K562 (cell line): ENCODE measurements around the gene PAM. TPM values are rescaled to one million over a fixed set of nuclear protein-coding genes. Genes with fewer than 3 reads are reported as not detected.

Experiments
- ATAC-seq: fragments of 200-7000 bp; cut with Tn5 transposase; 3 replicates; pipeline ENCODE4 v1.9.1; 2020; ENCODE audit warnings: moderate library complexity
- BruUV-seq: library from RNA; stranded (reverse); fragments of 400-500 nt; replicated peaks from 2 replicates; lab custom pipeline; 2021; lab: Mats Ljungman, UMichigan
- CTCF ChIA-PET: fragments of 300-600 bp; formaldehyde crosslinking; extraction: SDS; loops from one replicate; lab custom pipeline; 2021; ENCODE audit warnings: low intra/inter-chr PET ratio; lab: Yijun Ruan, JAX
- POLR2A ChIA-PET: fragments of 300-600, 350-650 bp; sonication (Branson Sonifier 250); formaldehyde crosslinking; extraction: SDS; loops from one replicate; lab custom pipeline; 2021; ENCODE audit warnings: antibody characterized with exemption, inconsistent platforms; lab: Yijun Ruan, JAX
- DNase-seq, 4 experiments: peaks; one replicate each; pipeline versions ENCODE4 v3.0.0 to v3.0.0-alpha.2; 2011 to 2018; ENCODE audit warnings: low spot score in 3 of 4, mixed read lengths in 3 of 4; ENCODE audit errors: extremely low read depth in 1 of 4
- FAIRE-seq: peaks from 2 replicates; lab custom pipeline; 2011; peaks lifted over from hg19 to GRCh38; lab: Jason Lieb, UNC
- H2AFZ ChIP-seq: 2 replicates; pipeline ENCODE4 v1.6.0; 2011; ENCODE audit warnings: low read depth, low read length, control low read depth, inconsistent platforms
- H3K27ac ChIP-seq: fragments of 200-600 bp; 3 replicates; pipeline ENCODE4 v1.8.0; 2011; ENCODE audit warnings: low read depth, mild to moderate bottlenecking, control low read depth, inconsistent platforms, low read length, moderate library complexity, mixed read lengths; ENCODE audit errors: extremely low read depth
- H3K27me3 ChIP-seq, 2 experiments: fragments of 300-600 bp in 1 of 2; 2 replicates in 1 of 2; 3 replicates in 1 of 2; pipeline versions ENCODE4 v1.6.0 to v1.8.0; 2011; ENCODE audit warnings: inconsistent platforms in 2 of 2, low read length in 2 of 2, mild to moderate bottlenecking in 1 of 2, mixed read lengths in 1 of 2, moderate library complexity in 1 of 2; ENCODE audit not compliant: control insufficient read depth in 2 of 2, insufficient read depth in 2 of 2
- H3K36me3 ChIP-seq: fragments of 300-600 bp; 3 replicates; pipeline ENCODE4 v1.8.0; 2011; ENCODE audit warnings: mild to moderate bottlenecking, low read length, inconsistent platforms; ENCODE audit not compliant: control insufficient read depth, insufficient read depth
- H3K4me1 ChIP-seq, 2 experiments: fragments of 200-600 bp in 1 of 2; replicated peaks in 1 of 2; 2 replicates in 1 of 2; 3 replicates in 1 of 2; pipeline versions ENCODE4 v1.5.1 to v1.8.0; 2011; ENCODE audit warnings: inconsistent platforms in 2 of 2, low read length in 2 of 2, mild to moderate bottlenecking in 1 of 2, mixed read lengths in 1 of 2, moderate library complexity in 1 of 2; ENCODE audit not compliant: control insufficient read depth in 2 of 2, insufficient read depth in 2 of 2
- H3K4me2 ChIP-seq: 2 replicates; pipeline ENCODE4 v1.6.1; 2011; ENCODE audit warnings: low read length, control low read depth, inconsistent platforms, mixed read lengths; ENCODE audit not compliant: insufficient read depth
- H3K4me3 ChIP-seq: fragments of 200-600 bp; sonication (generic), shearing (Covaris generic); 2 replicates; pipeline ENCODE4 v1.5.1; 2016; ENCODE audit warnings: control low read depth, inconsistent platforms
- H3K79me2 ChIP-seq: fragments of 200-600 bp; 3 replicates; pipeline ENCODE4 v1.8.0; 2011; ENCODE audit warnings: low read length, inconsistent platforms; ENCODE audit not compliant: control insufficient read depth, insufficient read depth
- H3K9ac ChIP-seq, 2 experiments: 2 replicates each; pipeline versions ENCODE4 v1.6.0 to v1.6.1; 2011; ENCODE audit warnings: low read depth in 2 of 2, low read length in 2 of 2, control low read depth in 1 of 2, inconsistent platforms in 1 of 2, mild to moderate bottlenecking in 1 of 2, mixed read lengths in 1 of 2; ENCODE audit not compliant: insufficient read depth in 1 of 2
- H3K9me1 ChIP-seq: one replicate; pipeline ENCODE4 v1.6.0; 2011; ENCODE audit warnings: inconsistent platforms, mild to moderate bottlenecking, low read length, moderate library complexity; ENCODE audit not compliant: control insufficient read depth, insufficient read depth
- H3K9me3 ChIP-seq: replicated peaks from 2 replicates; pipeline ENCODE4 v1.5.1; 2011; ENCODE audit warnings: low read depth, low read length, inconsistent platforms; ENCODE audit not compliant: control insufficient read depth, insufficient read depth
- H4K20me1 ChIP-seq: replicated peaks from 2 replicates; pipeline ENCODE4 v1.6.1; 2011; ENCODE audit warnings: low read length, inconsistent platforms, mixed read lengths; ENCODE audit not compliant: control insufficient read depth, insufficient read depth
- CBFA2T3 ChIP-seq: fragments of 450-650 bp; IDR thresholded peaks from 2 replicates; pipeline ENCODE4 v1.6.1; 2017
- KAT2B ChIP-seq: IDR thresholded peaks from one replicate; pipeline ENCODE4 v1.6.1; 2012; ENCODE audit warnings: low read depth, mild to moderate bottlenecking, control low read depth, inconsistent platforms, low read length, moderate library complexity
- KAT8 ChIP-seq: fragments of 450-650 bp; IDR thresholded peaks from 2 replicates; pipeline ENCODE4 v1.6.1; 2016; ENCODE audit warnings: low read depth, mild to moderate bottlenecking
- KDM2B ChIP-seq: fragments of 250-450 bp; sonication (Bioruptor Pico); IDR thresholded peaks from 2 replicates; pipeline ENCODE4 v1.8.0; 2021; ENCODE audit warnings: mild to moderate bottlenecking, moderate library complexity
- MYC ChIP-seq, 2 experiments: fragments of 250-450 bp in 1 of 2; sonication (Bioruptor Pico) in 1 of 2; IDR thresholded peaks; 2 replicates each; pipeline versions ENCODE4 v1.5.1 to v1.6.1; 2012 to 2021; ENCODE audit warnings: low read depth in 2 of 2, borderline replicate concordance in 1 of 2, improper control_type of control experiment in 1 of 2, low read length in 1 of 2, mild to moderate bottlenecking in 1 of 2, moderate library complexity in 1 of 2
- NBN ChIP-seq: fragments of 450-650 bp; IDR thresholded peaks from 2 replicates; pipeline ENCODE4 v1.6.1; 2016; ENCODE audit warnings: low read depth, mild to moderate bottlenecking
- OTX1 ChIP-seq: fragments of 450-650 bp; formaldehyde crosslinking; IDR thresholded peaks from 2 replicates; pipeline ENCODE4 v1.4.0; 2022; ENCODE audit warnings: mild to moderate bottlenecking
- PHF21A ChIP-seq: fragments of 450-650 bp; IDR thresholded peaks from 2 replicates; pipeline ENCODE4 v1.6.1; 2017; ENCODE audit warnings: low read depth, borderline replicate concordance
- RB1 ChIP-seq: fragments of 450-650 bp; IDR thresholded peaks from 2 replicates; pipeline ENCODE4 v1.6.1; 2017; ENCODE audit warnings: low read depth, mild to moderate bottlenecking
- RCOR1 ChIP-seq, 2 experiments: IDR thresholded peaks; 2 replicates each; pipeline ENCODE4 v1.6.1; 2012; ENCODE audit warnings: low read depth in 2 of 2, low read length in 2 of 2, borderline replicate concordance in 1 of 2, improper control_type of control experiment in 1 of 2
- STAT5B ChIP-seq: fragments of 250-450 bp; sonication (Bioruptor Pico); IDR thresholded peaks from 2 replicates; pipeline ENCODE4 v1.8.0; 2021; ENCODE audit warnings: mild to moderate bottlenecking, inconsistent platforms
- ZBED1 ChIP-seq: IDR thresholded peaks from 2 replicates; pipeline ENCODE4 v1.6.1; 2014
- WGBS: fragments of 100-300 bp; shearing (Covaris generic); methylation state at CpG from one replicate; pipeline ENCODE4 v1.1.6; 2016; ENCODE audit warnings: low coverage, mixed read lengths; ENCODE audit not compliant: insufficient coverage; ENCODE audit errors: missing lambda C conversion rate; 5-methylcytosine and 5-hydroxymethylcytosine counted together
- in situ Hi-C: fragments of 300-500 bp; cut with MboI; formaldehyde crosslinking; loops from 4 replicates; pipeline ENCODE4 v1.15.0; 2018; ENCODE audit warnings: inconsistent platforms, mixed read lengths
- intact Hi-C: fragments of 100-400 bp; cut with micrococcal nuclease; formaldehyde crosslinking; loops from 2 replicates; pipeline ENCODE4 v1.14.2; 2022
- polyA plus RNA-seq, 8 experiments: library from polyadenylated mRNA; depleted of rRNA in 4 of 8; stranded (reverse) in 5 of 8; unstranded in 3 of 8; fragments of >200 nt; fragmentation: Nextera tagmentation in 2 of 8; fragmentation: Illumina TruSeq in 1 of 8; extraction: Ambion mirVana in 2 of 8; extraction: Trizol in 1 of 8; gene quantifications; 2 replicates each; pipeline versions ENCODE4 v1.2.1 to v1.2.3, GENCODE V29; 2011 to 2014; ENCODE audit warnings: inconsistent platforms in 1 of 8, missing spikeins in 1 of 8
- total RNA-seq, 7 experiments: library from RNA; depleted of rRNA in 6 of 7; stranded (reverse); fragments of >200 nt in 6 of 7; fragmentation: Illumina TruSeq in 2 of 7; extraction: Trizol in 2 of 7; gene quantifications; 2 replicates each; pipeline versions ENCODE4 v1.2.1 to v1.2.3, GENCODE V29; 2011 to 2021; ENCODE audit warnings: low replicate concordance in 1 of 7
- TF ChIP-seq, protein P1 (sequence below): fragments of 250-450 bp; sonication (Bioruptor Pico); IDR thresholded peaks from 2 replicates; pipeline ENCODE4 v1.9.0; 2021; ENCODE audit warnings: mild to moderate bottlenecking, inconsistent platforms
- TF ChIP-seq, protein P2 (sequence below): fragments of 250-450 bp; sonication (Bioruptor Pico); IDR thresholded peaks from 2 replicates; pipeline ENCODE4 v1.4.0; 2020; ENCODE audit warnings: mild to moderate bottlenecking

Gene PAM
- total and polyA plus RNA-seq, 9 of the 15 experiments (the other 6 are each of a cell fraction or from before 2014, with no cell fraction given) = 0.39 to 3.1 (median 0.77) TPM

DNA sequence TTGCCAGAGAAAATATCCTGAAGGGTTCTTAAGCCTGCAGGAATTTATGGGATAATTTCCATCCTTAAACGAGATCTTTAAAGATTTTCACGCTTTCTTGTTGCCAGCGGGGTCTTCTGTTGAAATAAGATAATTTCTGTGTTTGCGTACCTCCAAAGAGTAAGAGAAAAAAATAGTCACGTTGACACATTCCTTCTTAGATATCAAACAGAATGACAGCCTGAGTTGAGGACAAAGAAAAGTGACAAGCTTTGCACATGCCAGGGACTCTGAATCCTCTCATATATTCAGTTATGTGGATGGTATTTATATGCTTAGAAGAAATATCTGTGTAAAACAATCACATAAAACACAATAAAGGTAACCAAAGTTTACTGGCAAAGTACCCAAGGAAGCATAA is 21.6 kb upstream of the PAM start:
- TF ChIP-seq KAT2B (no peak), RCOR1 (IDR thresholded peaks at IDR 0.05; ENCODE audit: borderline replicate concordance in 1 of 2, low read depth in 2 of 2, low read length in 2 of 2) (no peak), PHF21A (no peak), KAT8 (no peak), MYC (IDR thresholded peaks at IDR 0.05; ENCODE audit: low read depth, low read length) (no peak), MYC (CRISPR knock-in tag; IDR thresholded peaks at IDR 0.05; ENCODE audit: borderline replicate concordance, low read depth) (no peak), NBN (no peak), STAT5B (CRISPR knock-in tag) (no peak), ZBED1 (no peak), OTX1 (no peak), CBFA2T3 (no peak), KDM2B (no peak), RB1 (no peak)
- TF ChIP-seq, protein P1, sequence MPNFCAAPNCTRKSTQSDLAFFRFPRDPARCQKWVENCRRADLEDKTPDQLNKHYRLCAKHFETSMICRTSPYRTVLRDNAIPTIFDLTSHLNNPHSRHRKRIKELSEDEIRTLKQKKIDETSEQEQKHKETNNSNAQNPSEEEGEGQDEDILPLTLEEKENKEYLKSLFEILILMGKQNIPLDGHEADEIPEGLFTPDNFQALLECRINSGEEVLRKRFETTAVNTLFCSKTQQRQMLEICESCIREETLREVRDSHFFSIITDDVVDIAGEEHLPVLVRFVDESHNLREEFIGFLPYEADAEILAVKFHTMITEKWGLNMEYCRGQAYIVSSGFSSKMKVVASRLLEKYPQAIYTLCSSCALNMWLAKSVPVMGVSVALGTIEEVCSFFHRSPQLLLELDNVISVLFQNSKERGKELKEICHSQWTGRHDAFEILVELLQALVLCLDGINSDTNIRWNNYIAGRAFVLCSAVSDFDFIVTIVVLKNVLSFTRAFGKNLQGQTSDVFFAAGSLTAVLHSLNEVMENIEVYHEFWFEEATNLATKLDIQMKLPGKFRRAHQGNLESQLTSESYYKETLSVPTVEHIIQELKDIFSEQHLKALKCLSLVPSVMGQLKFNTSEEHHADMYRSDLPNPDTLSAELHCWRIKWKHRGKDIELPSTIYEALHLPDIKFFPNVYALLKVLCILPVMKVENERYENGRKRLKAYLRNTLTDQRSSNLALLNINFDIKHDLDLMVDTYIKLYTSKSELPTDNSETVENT (CRISPR knock-in tag) = no peak
- TF ChIP-seq, protein P2, sequence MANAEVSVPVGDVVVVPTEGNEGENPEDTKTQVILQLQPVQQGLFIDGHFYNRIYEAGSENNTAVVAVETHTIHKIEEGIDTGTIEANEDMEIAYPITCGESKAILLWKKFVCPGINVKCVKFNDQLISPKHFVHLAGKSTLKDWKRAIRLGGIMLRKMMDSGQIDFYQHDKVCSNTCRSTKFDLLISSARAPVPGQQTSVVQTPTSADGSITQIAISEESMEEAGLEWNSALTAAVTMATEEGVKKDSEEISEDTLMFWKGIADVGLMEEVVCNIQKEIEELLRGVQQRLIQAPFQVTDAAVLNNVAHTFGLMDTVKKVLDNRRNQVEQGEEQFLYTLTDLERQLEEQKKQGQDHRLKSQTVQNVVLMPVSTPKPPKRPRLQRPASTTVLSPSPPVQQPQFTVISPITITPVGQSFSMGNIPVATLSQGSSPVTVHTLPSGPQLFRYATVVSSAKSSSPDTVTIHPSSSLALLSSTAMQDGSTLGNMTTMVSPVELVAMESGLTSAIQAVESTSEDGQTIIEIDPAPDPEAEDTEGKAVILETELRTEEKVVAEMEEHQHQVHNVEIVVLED (CRISPR knock-in tag) = no peak
- no peaks in the 10 kb centered on the region for H3K79me2 ChIP-seq
- no peaks in the 10 kb centered on the region for H3K36me3 ChIP-seq
- intact Hi-C loops = no loop called here
- no TSS peak for BruUV-seq
- POLR2A ChIA-PET = interaction anchor here (1.3 kb wide), 1 partner anchor 14 kb away, joined by 3 read pairs; no protein-coding TSS in a partner anchor
- no peak overlapping the region for H3K27ac ChIP-seq
- no peaks in the 10 kb centered on the region for H3K27me3 ChIP-seq
- no peaks in the 10 kb centered on the region for H4K20me1 ChIP-seq
- DNase-seq = no peak
- no peak overlapping the region for H2AFZ ChIP-seq
- CTCF ChIA-PET = no interaction called here
- H3K4me2 ChIP-seq = no peak overlapping the region
- no peak for FAIRE-seq
- in situ Hi-C loops = no loop called here
- WGBS = 0% methylated on average over 5 of the region's 5 CpGs
- H3K9me3 ChIP-seq = no peaks in the 10 kb centered on the region
- no peak overlapping the region for H3K9ac ChIP-seq
- ATAC-seq = no peak
- H3K4me3 ChIP-seq = no peak overlapping the region
- H3K9me1 ChIP-seq = no peaks in the 10 kb centered on the region
- H3K4me1 ChIP-seq = no peaks in the 10 kb centered on the region
